Measurements from ENCODE around the gene UNC5B. TPM values are rescaled to one million over a fixed set of nuclear protein-coding genes. Genes with fewer than 3 reads are reported as not detected.
"Not testable (repeated sequence)": the region's sequence is repeated elsewhere in the genome, so short reads cannot be mapped to it uniquely, and the experiment has no call there.

UNC5B gene
- total RNA-seq, 2 experiments from 2014 or later = 0.05 TPM; not detected in 1

GRCh38 chr10:71218046-71218650 is 5.8 kb downstream of the UNC5B start:
- POLR2A ChIA-PET = no interaction called here
- Mint-ChIP-seq H3K4me3 (peak overlapping the region; percentile 50), H3K36me3 (ENCODE audit: low read depth) (no peaks in the 10 kb centered on the region), H3K27me3 (ENCODE audit: low read depth) (peaks cover 62% of the 10 kb centered on the region), H3K4me1 (ENCODE audit: low read depth) (peaks cover 12% of the 10 kb centered on the region), H3K27ac (no peak overlapping the region), H3K9me3 (ENCODE audit: insufficient read depth) (no peaks in the 10 kb centered on the region)
- CTCF ChIA-PET = interaction anchor here (1.3 kb wide), 1 partner anchor 9 kb away, joined by 4 read pairs; no protein-coding TSS in a partner anchor
- ATAC-seq = no peak
- no peak for DNase-seq

GRCh38 chr10:71218651-71219050 is 6.3 kb downstream of the UNC5B start:
- peaks cover 8% of the 10 kb centered on the region for H3K4me1 Mint-ChIP-seq (ENCODE audit: low read depth)
- H3K27me3 Mint-ChIP-seq (ENCODE audit: low read depth) = peaks cover 58% of the 10 kb centered on the region
- ChIA-PET CTCF (no interaction called here), POLR2A (no interaction called here)
- no peak for ATAC-seq
- H3K4me3 Mint-ChIP-seq = no peak overlapping the region
- no peak overlapping the region for H3K27ac Mint-ChIP-seq
- H3K36me3 Mint-ChIP-seq (ENCODE audit: low read depth) = no peaks in the 10 kb centered on the region
- no peaks in the 10 kb centered on the region for H3K9me3 Mint-ChIP-seq (ENCODE audit: insufficient read depth)
- DNase-seq = no peak

GRCh38 chr10:71219236-71219917 is 7.0 kb downstream of the UNC5B start:
- ATAC-seq; H3K9me3 Mint-ChIP-seq (ENCODE audit: insufficient read depth); H3K4me1 Mint-ChIP-seq (ENCODE audit: low read depth); H3K4me3 Mint-ChIP-seq; DNase-seq; H3K27ac Mint-ChIP-seq; POLR2A ChIA-PET; H3K36me3 Mint-ChIP-seq (ENCODE audit: low read depth); CTCF ChIA-PET: not testable (repeated sequence)
- H3K27me3 Mint-ChIP-seq (ENCODE audit: low read depth) = peaks cover 51% of the 10 kb centered on the region

- peaks cover 44% of the 10 kb centered on the region for H3K27me3 Mint-ChIP-seq (ENCODE audit: low read depth)
- CTCF ChIA-PET = no interaction called here
Observed at GRCh38 chr10:71219918-71220688, 7.7 kb downstream of the UNC5B start.

GRCh38 chr10:71220689-71221540 is 8.5 kb downstream of the UNC5B start:
- Mint-ChIP-seq H3K9me3 (ENCODE audit: insufficient read depth) (no peaks in the 10 kb centered on the region), H3K27me3 (ENCODE audit: low read depth) (peaks cover 39% of the 10 kb centered on the region), H3K4me3 (no peak overlapping the region), H3K4me1 (ENCODE audit: low read depth) (peaks cover 6% of the 10 kb centered on the region), H3K27ac (no peak overlapping the region), H3K36me3 (ENCODE audit: low read depth) (no peaks in the 10 kb centered on the region)
- CTCF ChIA-PET = no interaction called here
- POLR2A ChIA-PET = interaction anchor here (0.7 kb wide), 1 partner anchor 159 kb away, joined by 3 read pairs; no protein-coding TSS in a partner anchor
- ATAC-seq (no peak), DNase-seq (no peak)

More at GRCh38 chr10:71219918-71220688, 7.7 kb downstream of the UNC5B start:
- no peak for ATAC-seq
- Mint-ChIP-seq H3K9me3 (ENCODE audit: insufficient read depth) (no peaks in the 10 kb centered on the region), H3K4me3 (no peak overlapping the region), H3K4me1 (ENCODE audit: low read depth) (peaks cover 6% of the 10 kb centered on the region), H3K27ac (no peak overlapping the region), H3K36me3 (ENCODE audit: low read depth) (no peaks in the 10 kb centered on the region)
- POLR2A ChIA-PET = no interaction called here
- DNase-seq = no peak

- no peak overlapping the region for H3K27ac Mint-ChIP-seq
- H3K27me3 Mint-ChIP-seq (ENCODE audit: low read depth) = peaks cover 34% of the 10 kb centered on the region
- H3K9me3 Mint-ChIP-seq (ENCODE audit: insufficient read depth) = no peaks in the 10 kb centered on the region
- ChIA-PET POLR2A (interaction anchor here (0.5 to 0.7 kb wide), 2 partner anchors 160 to 656 kb away, joined by 3 to 4 read pairs; no protein-coding TSS in a partner anchor), CTCF (no interaction called here)
- H3K4me1 Mint-ChIP-seq (ENCODE audit: low read depth) = peaks cover 4% of the 10 kb centered on the region
- ATAC-seq (no peak), DNase-seq (no peak)
- no peak overlapping the region for H3K4me3 Mint-ChIP-seq
- H3K36me3 Mint-ChIP-seq (ENCODE audit: low read depth) = no peaks in the 10 kb centered on the region
Observed at GRCh38 chr10:71221586-71222202, 9.3 kb downstream of the UNC5B start.

- ATAC-seq (no peak), DNase-seq (no peak)
- peaks cover under 1% of the 10 kb centered on the region for H3K4me1 Mint-ChIP-seq (ENCODE audit: low read depth)
- H3K36me3 Mint-ChIP-seq (ENCODE audit: low read depth) = no peaks in the 10 kb centered on the region
- peaks cover 30% of the 10 kb centered on the region for H3K27me3 Mint-ChIP-seq (ENCODE audit: low read depth)
- H3K9me3 Mint-ChIP-seq (ENCODE audit: insufficient read depth) = no peaks in the 10 kb centered on the region
- ChIA-PET CTCF (no interaction called here), POLR2A (no interaction called here)
- no peak overlapping the region for H3K4me3 Mint-ChIP-seq
- no peak overlapping the region for H3K27ac Mint-ChIP-seq
Observed at GRCh38 chr10:71222601-71223346, 10.4 kb downstream of the UNC5B start.

- H3K27me3 Mint-ChIP-seq (ENCODE audit: low read depth) = peaks cover 23% of the 10 kb centered on the region
- no peak overlapping the region for H3K4me3 Mint-ChIP-seq
- no peaks in the 10 kb centered on the region for H3K9me3 Mint-ChIP-seq (ENCODE audit: insufficient read depth)
- H3K36me3 Mint-ChIP-seq (ENCODE audit: low read depth) = no peaks in the 10 kb centered on the region
- no peak for DNase-seq
- no peak overlapping the region for H3K27ac Mint-ChIP-seq
- no peak for ATAC-seq
- POLR2A ChIA-PET = no interaction called here
- H3K4me1 Mint-ChIP-seq (ENCODE audit: low read depth) = no peaks in the 10 kb centered on the region
- CTCF ChIA-PET = no interaction called here
Observed at GRCh38 chr10:71223347-71224058, 11.1 kb downstream of the UNC5B start.

- H3K9me3 Mint-ChIP-seq (ENCODE audit: insufficient read depth) = no peaks in the 10 kb centered on the region
- ChIA-PET CTCF (no interaction called here), POLR2A (no interaction called here)
- no peak for ATAC-seq
- H3K27me3 Mint-ChIP-seq (ENCODE audit: low read depth) = peaks cover 9% of the 10 kb centered on the region
- DNase-seq = no peak
- no peak overlapping the region for H3K4me3 Mint-ChIP-seq
- H3K36me3 Mint-ChIP-seq (ENCODE audit: low read depth) = no peaks in the 10 kb centered on the region
- H3K27ac Mint-ChIP-seq = no peak overlapping the region
- H3K4me1 Mint-ChIP-seq (ENCODE audit: low read depth) = no peaks in the 10 kb centered on the region
Observed at GRCh38 chr10:71225291-71226058, 13.1 kb downstream of the UNC5B start.

All from activated CD8-positive, alpha-beta T cell treated with anti-CD3 and anti-CD28 coated beads, Interleukin-2, amount 10 ng/mL, durations not matched to agents 7 days and 5 days (primary cell).